Neural crest cell (in vitro differentiated cells): Measurements from ENCODE around the gene ABCA2. TPM values are rescaled to one million over a fixed set of nuclear protein-coding genes. Genes with fewer than 3 reads are reported as not detected.

ENCODE experiments used
- DNase-seq: peaks from one replicate; pipeline ENCODE4 v3.0.0; 2021; ENCODE audit warnings: low read depth, mixed read lengths, low spot score
- H3K27ac Mint-ChIP-seq: one replicate; pipeline ENCODE4 v1.8.0; 2021; ENCODE audit warnings: mild to moderate bottlenecking, mixed read lengths; ENCODE audit not compliant: unreplicated experiment
- H3K27me3 Mint-ChIP-seq: 2 replicates; pipeline ENCODE4 v1.8.0; 2021; ENCODE audit warnings: low read depth, mild to moderate bottlenecking, mixed read lengths
- H3K36me3 Mint-ChIP-seq: 2 replicates; pipeline ENCODE4 v1.8.0; 2021; ENCODE audit warnings: low read depth, mild to moderate bottlenecking, mixed read lengths
- H3K4me1 Mint-ChIP-seq: 2 replicates; pipeline ENCODE4 v1.8.0; 2021; ENCODE audit warnings: mixed read lengths
- H3K4me3 Mint-ChIP-seq: one replicate; pipeline ENCODE4 v1.8.0; 2021; ENCODE audit warnings: mild to moderate bottlenecking, mixed read lengths
- H3K9me3 Mint-ChIP-seq: 2 replicates; pipeline ENCODE4 v1.8.0; 2021; ENCODE audit warnings: mixed read lengths
- total RNA-seq: library from RNA; stranded (reverse); gene quantifications from 2 replicates; pipeline ENCODE4 v1.2.1, GENCODE V29; 2021
- TF ChIP-seq, protein P1 (sequence below): fragments of 200-600 bp; sonication (generic); conservative IDR thresholded peaks from 2 replicates; pipeline ENCODE4 v1.5.0; 2021; ENCODE audit warnings: antibody characterized with exemption, mild to moderate bottlenecking

ABCA2 gene
- total RNA-seq, 1 donor from 2014 or later = 37.1 TPM

DNA sequence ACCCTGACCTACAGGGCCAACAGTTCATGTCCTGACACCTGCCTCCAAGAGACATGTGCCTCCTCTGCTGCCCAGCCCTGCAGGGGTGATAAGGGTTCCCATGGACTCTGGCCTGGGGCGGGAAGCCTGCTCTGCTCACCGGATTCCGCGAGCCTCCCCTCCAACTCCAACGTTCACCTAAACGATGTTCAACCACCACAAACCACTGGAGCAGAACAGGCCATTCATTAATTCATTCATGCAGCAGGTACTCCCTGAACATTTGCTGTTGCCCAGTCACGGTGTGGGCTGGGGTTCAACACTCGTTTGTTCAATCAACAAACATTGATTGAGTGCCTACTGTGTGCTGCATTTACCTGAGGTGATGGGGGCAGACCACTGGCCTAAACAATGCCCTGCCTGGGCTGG lies 46.0 kb upstream of the ABCA2 start:
- Mint-ChIP-seq H3K4me3 (no peak overlapping the region), H3K27me3 (peaks cover 55% of the 10 kb centered on the region), H3K27ac (peak overlapping the region; percentile 43), H3K9me3 (no peaks in the 10 kb centered on the region), H3K4me1 (peaks cover 11% of the 10 kb centered on the region), H3K36me3 (no peaks in the 10 kb centered on the region)
- TF ChIP-seq, protein P1, sequence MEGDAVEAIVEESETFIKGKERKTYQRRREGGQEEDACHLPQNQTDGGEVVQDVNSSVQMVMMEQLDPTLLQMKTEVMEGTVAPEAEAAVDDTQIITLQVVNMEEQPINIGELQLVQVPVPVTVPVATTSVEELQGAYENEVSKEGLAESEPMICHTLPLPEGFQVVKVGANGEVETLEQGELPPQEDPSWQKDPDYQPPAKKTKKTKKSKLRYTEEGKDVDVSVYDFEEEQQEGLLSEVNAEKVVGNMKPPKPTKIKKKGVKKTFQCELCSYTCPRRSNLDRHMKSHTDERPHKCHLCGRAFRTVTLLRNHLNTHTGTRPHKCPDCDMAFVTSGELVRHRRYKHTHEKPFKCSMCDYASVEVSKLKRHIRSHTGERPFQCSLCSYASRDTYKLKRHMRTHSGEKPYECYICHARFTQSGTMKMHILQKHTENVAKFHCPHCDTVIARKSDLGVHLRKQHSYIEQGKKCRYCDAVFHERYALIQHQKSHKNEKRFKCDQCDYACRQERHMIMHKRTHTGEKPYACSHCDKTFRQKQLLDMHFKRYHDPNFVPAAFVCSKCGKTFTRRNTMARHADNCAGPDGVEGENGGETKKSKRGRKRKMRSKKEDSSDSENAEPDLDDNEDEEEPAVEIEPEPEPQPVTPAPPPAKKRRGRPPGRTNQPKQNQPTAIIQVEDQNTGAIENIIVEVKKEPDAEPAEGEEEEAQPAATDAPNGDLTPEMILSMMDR = no peak
- DNase-seq = no peak

DNA sequence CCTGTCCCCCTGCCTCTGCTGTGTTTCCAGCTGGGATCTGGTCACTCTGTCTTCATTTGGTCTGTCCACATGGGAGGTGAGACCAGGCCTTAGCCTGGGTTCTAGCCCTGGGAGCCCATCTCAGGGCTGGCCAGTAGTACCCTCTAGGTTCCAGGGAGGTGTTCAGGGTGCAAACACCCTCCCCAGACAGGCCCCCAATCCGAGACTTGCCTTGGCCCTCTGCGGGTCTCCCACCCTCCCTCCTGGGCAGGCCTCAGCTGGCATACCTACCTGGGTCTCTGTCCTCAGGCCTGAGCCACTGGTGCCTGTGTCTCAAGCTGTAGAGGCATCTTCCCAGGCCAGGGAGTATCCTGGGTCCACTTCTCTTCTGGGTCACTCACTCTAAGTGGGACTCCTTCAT lies 43.2 kb upstream of the ABCA2 start:
- DNase-seq = no peak
- Mint-ChIP-seq H3K27ac (peak overlapping the region; percentile 57), H3K36me3 (no peaks in the 10 kb centered on the region), H3K4me3 (peak overlapping the region; percentile 90), H3K27me3 (peaks cover 41% of the 10 kb centered on the region), H3K4me1 (peaks cover 14% of the 10 kb centered on the region), H3K9me3 (no peaks in the 10 kb centered on the region)
- TF ChIP-seq, protein P1 = no peak

DNA sequence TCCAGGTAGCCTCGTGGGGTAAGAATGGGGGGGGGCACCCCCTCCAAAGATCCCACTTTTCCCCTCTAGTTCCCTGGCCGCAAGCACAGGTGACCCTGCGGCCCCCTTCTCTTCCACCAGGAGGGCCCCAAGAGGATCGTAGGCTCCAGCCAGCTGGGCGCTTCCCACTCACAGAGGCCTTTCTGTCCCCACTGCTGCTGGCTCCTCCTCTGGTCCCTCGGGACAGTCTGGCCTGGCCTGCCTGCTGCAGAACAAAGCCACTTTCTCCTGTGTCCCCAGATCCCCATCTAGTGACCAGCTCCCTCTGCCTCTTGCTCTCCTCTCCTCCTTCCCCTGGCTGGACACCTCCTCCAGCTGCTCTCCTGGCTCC lies 42.9 kb upstream of the ABCA2 start:
- H3K9me3 Mint-ChIP-seq = no peaks in the 10 kb centered on the region
- no peaks in the 10 kb centered on the region for H3K36me3 Mint-ChIP-seq
- DNase-seq = peak; percentile 55
- peak overlapping the region; percentile 90 for H3K4me3 Mint-ChIP-seq
- peak overlapping the region; percentile 57 for H3K27ac Mint-ChIP-seq
- H3K27me3 Mint-ChIP-seq = peaks cover 37% of the 10 kb centered on the region
- TF ChIP-seq, protein P1 = peak; percentile 50
- H3K4me1 Mint-ChIP-seq = peaks cover 14% of the 10 kb centered on the region

DNA sequence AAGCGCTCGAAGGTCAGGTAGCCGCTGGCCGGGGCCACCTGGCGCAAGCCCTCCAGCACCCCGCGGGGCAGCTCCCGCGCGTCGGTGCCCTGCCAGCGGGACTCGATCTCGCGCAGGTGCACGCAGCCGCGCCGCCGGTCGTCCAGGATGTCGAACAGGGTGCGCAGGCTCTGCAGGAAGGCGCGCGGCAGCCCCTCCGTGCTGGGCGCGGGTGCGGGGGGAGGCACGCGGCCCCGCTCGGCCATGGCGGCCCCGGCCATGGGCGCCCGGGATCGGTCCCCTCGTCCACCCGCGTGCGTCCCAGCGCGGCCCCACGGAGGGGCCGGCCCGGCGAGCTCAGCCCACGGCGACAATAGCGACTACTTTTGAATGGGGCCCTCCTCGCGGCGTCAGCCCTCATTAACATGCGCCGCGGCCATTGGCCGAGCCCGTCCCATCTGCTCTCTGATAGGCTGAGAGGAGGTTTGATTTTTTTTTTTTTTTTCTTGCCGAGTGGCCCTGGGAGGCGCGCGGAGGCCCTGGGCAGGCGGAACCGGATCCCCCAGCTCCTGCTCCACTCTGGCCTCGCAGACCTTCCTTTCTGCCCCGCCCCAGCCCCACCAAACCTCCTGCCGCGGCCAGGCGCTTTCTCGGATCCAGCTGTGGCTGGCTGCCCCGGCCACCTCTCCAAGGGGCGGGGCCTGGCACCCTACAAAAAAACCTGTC lies 42.3 kb upstream of the ABCA2 start, which contains the start of gene SAPCD2:
TSS of gene SAPCD2 (minus strand) at position 357 of the 705 bp plus-strand sequence. CDS start at position 260, 97 bp downstream.
- Mint-ChIP-seq H3K9me3 (no peaks in the 10 kb centered on the region), H3K4me3 (peak within 1 kb of the TSS; percentile 90), H3K27ac (peak within 1 kb of the TSS; percentile 57), H3K4me1 (peaks cover 14% of the 10 kb centered on the region), H3K36me3 (no peaks in the 10 kb centered on the region), H3K27me3 (peaks cover 32% of the 10 kb centered on the region)
- peak; percentile 70 for DNase-seq
- TF ChIP-seq, protein P1 = no peak

DNA sequence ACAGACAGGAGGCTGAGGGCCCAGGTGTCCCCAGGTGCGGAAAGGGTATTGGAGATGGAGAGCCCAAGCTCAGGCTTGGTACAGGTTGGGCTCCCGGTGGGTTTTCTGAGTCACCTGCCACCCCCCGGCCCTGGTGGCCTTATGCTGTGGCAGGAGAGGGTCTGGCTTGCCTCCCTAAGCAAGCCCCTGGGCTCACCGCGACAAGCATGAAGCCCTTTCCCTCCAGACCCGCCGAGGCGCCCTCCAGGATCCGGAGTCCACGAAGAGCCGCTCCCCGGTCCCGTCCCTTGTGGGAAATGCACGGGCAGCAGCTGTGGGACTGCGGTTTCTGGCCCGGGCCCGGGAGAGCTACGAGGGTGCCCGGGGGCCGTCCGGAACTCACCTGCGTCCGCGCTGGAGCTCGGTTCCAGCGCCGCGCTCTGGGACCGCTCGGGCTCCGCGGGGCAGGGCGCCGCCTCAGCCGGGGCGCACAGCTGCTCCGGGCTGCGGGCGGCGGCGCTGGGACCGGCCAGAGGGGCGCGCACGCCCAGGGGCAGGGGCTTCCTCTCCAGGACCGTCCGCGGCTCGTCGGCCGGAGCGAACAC lies 41.6 kb upstream of the ABCA2 start:
- TF ChIP-seq, protein P1 = no peak
- Mint-ChIP-seq H3K27ac (no peak overlapping the region), H3K4me3 (peak overlapping the region; percentile 62), H3K36me3 (no peaks in the 10 kb centered on the region), H3K4me1 (peaks cover 14% of the 10 kb centered on the region), H3K27me3 (peaks cover 25% of the 10 kb centered on the region), H3K9me3 (no peaks in the 10 kb centered on the region)
- no peak for DNase-seq
